Measurements from ENCODE around the gene DHRS2. TPM values are rescaled to one million over a fixed set of nuclear protein-coding genes. Genes with fewer than 3 reads are reported as not detected.

Gene DHRS2
- total RNA-seq, 2 experiments from 2014 or later: not detected

GRCh38 chr14:23663127-23663526, 27.0 kb downstream of the DHRS2 start:
- Histone ChIP-seq H3K27ac (ENCODE audit: low read depth, low read length, poor library complexity, severe bottlenecking) (no peak overlapping the region), H3K4me1 (ENCODE audit: insufficient read depth, low read length, poor library complexity, severe bottlenecking) (no peaks in the 10 kb centered on the region), H2AFZ (ENCODE audit: low read length) (no peak overlapping the region), H3K4me3 (ENCODE audit: low read depth, low read length, poor library complexity, severe bottlenecking) (no peak overlapping the region), H3K79me2 (ENCODE audit: insufficient read depth, low read depth, low read length) (no peaks in the 10 kb centered on the region), H4K20me1 (ENCODE audit: insufficient read depth, low read length) (no peaks in the 10 kb centered on the region), H3K36me3 (ENCODE audit: insufficient read depth, low read length) (no peaks in the 10 kb centered on the region), H3K9me2 (ENCODE audit: insufficient read depth, low read length) (no peaks in the 10 kb centered on the region), H3K4me2 (ENCODE audit: low read length) (no peak overlapping the region), H3K9me3 (ENCODE audit: low read length) (no peaks in the 10 kb centered on the region)
- TF ChIP-seq EZH2phosphoT487 (IDR thresholded peaks at IDR 0.05; ENCODE audit: borderline replicate concordance, low read depth, low read length): no peak
- no peak for TF ChIP-seq CTCF (conservative IDR thresholded peaks at IDR 0.05; ENCODE audit: low read length)
- DNase-seq (ENCODE audit: low spot score): no peak
- POLR2A ChIA-PET: no interaction called here
- CTCF ChIA-PET (ENCODE audit: unreplicated experiment): no interaction called here
- no TSS peak for BruUV-seq (replicated peaks)
- intact Hi-C loops (cut with micrococcal nuclease; ENCODE audit: unreplicated experiment): no loop called here

GRCh38 chr14:23663711-23664110, 27.5 kb downstream of the DHRS2 start:
- H3K4me3 ChIP-seq (ENCODE audit: low read depth, low read length, poor library complexity, severe bottlenecking): no peak overlapping the region
- CTCF ChIA-PET (ENCODE audit: unreplicated experiment): no interaction called here
- no peaks in the 10 kb centered on the region for H3K79me2 ChIP-seq (ENCODE audit: insufficient read depth, low read depth, low read length)

More at GRCh38 chr14:23663711-23664110, 27.5 kb downstream of the DHRS2 start:
- Histone ChIP-seq H3K9me3 (ENCODE audit: low read length) (no peaks in the 10 kb centered on the region), H3K4me2 (ENCODE audit: low read length) (no peak overlapping the region), H3K4me1 (ENCODE audit: insufficient read depth, low read length, poor library complexity, severe bottlenecking) (no peaks in the 10 kb centered on the region), H2AFZ (ENCODE audit: low read length) (no peak overlapping the region), H3K9me2 (ENCODE audit: insufficient read depth, low read length) (no peaks in the 10 kb centered on the region), H4K20me1 (ENCODE audit: insufficient read depth, low read length) (no peaks in the 10 kb centered on the region), H3K27ac (ENCODE audit: low read depth, low read length, poor library complexity, severe bottlenecking) (no peak overlapping the region), H3K36me3 (ENCODE audit: insufficient read depth, low read length) (no peaks in the 10 kb centered on the region)
- TF ChIP-seq EZH2phosphoT487 (IDR thresholded peaks at IDR 0.05; ENCODE audit: borderline replicate concordance, low read depth, low read length) (no peak), CTCF (conservative IDR thresholded peaks at IDR 0.05; ENCODE audit: low read length) (no peak)
- POLR2A ChIA-PET: no interaction called here
- intact Hi-C loops (cut with micrococcal nuclease; ENCODE audit: unreplicated experiment): no loop called here
- no peak for DNase-seq (ENCODE audit: low spot score)
- BruUV-seq (replicated peaks): no TSS peak

All from OCI-LY7 (cell line).